Activated T-helper 1 cell treated with Interleukin-2 at 50 U/mL for 16 hours (primary cell): ENCODE data around the gene NUBPL.
"Not testable (repeated sequence)": the region's sequence is repeated elsewhere in the genome, so short reads cannot be mapped to it uniquely, and the experiment has no call there.

Experiments
- DNase-seq: peaks from one replicate; pipeline ENCODE4 v3.0.0-alpha.2; 2020; ENCODE audit warnings: low read depth

NUBPL gene

DNA sequence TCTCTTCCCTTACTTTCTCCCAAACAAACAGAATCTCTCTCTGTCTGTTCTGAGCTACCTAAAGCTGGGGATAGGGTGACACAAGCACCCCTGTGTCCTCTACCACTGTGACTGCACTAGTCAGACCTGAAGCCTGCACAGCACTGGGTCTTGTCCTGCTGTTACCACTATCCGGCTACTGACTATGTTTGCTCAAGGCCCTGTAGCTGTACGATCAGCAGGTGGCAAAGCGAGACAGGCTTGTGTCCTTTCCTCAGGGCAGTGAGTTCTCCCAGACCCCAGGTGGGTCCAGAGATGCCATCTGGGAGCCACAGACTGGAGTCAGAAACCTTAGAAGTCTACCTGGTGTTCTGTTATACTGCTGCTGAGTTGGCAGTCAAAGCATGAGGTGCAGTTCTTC, 116.4 kb downstream of the NUBPL start:
- DNase-seq, result no peak

- DNase-seq, result no peak
Measured at GRCh38 chr14:31678421-31679249, 117.4 kb downstream of the NUBPL start.

GRCh38 chr14:31682768-31683167, 121.6 kb downstream of the NUBPL start:
- DNase-seq, result no peak

DNA sequence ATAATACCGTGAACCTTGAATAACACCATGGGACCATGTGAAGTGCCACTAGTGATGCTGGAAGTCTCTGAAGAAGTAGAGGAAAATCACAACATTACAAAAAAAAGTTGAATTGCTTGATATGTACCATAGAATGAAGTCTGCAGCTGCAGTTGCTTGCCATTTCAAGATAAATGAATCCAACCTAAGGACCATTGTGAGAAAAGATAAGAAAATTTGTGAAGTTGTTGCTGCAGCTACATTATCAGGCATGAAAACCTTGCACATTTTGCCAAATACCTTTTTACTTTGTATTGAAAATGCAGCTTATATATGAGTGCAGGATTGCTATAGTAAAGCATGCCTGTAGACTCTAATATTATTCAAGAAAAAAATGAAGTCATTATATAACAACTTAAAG, 126.5 kb downstream of the NUBPL start:
- no peak for DNase-seq

DNA sequence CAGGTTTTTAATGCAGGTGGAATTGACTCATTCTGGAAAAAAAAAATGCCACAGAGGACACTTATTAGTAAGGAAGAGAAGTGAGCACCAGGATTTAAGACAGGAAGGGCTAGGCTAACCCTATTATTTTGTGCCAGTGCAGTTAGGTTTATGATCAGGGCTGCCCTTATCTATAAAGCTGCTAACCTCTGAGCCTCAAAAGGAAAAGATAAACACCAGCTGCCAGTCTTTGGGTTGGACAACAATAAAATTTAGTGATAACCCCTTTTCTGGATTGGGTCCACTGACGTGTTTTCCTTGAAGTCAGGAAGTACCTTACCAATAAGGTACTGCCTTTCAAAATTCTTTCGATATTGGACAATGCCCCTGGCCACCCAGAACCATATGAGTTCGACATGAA, 128.9 kb downstream of the NUBPL start:
- no peak for DNase-seq

DNA sequence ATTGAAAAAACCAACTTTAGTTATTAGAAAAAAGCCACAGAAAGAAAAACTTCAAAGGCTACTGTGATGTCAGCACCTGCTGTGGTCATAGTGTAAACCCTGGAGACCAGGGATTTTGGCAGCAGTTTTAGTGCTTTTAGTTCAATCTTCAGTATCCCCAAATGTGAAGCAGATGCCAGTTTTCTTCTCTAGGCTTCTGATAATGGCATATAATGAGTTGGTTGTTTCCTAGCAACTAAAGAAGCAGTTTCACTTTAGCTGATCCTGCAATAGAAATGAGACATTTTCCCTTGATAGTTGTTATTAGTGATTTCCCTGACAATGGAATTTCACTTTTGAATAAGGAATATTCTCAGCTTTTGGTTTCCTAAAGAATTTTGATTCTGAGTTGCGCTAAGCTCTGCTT, 131.2 kb downstream of the NUBPL start:
- no peak for DNase-seq

DNA sequence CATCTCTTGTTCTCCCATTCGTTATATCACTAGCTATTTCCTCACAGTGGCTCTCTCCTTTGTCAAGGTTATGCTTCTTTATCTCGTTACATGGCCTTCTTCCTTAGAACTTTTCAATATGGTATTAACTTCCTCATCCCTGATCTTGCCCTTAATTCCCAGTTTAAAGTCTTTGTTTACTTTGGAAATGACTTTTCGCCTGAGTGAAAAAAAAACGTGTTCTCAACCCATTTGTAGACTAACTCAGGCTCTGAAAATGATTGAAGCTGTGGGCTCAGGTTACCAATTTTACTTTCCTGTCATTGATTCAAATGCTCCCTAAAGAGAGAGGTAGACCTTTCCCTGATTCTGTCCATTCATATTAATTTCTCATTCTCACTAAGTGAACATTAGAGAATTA, 135.2 kb downstream of the NUBPL start:
- no peak for DNase-seq

DNA sequence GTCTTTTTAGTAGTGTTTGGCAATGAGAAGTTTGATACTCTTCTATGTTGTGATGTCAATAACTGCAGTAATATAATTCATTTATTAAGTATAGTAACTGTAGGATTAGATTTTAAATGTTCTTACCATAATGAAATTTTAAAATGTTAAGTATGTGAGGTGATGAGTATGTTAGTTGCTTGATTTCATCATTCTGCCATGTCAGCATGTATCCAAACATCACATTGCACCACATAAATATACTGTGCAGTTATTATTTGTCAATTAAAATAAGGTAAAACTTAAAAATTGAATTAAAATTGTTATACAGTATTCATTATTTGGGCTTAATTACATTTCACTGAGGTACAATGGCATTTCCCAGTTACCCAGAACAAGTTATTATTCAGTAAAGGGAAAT, 138.6 kb downstream of the NUBPL start:
- DNase-seq, result no peak

DNA sequence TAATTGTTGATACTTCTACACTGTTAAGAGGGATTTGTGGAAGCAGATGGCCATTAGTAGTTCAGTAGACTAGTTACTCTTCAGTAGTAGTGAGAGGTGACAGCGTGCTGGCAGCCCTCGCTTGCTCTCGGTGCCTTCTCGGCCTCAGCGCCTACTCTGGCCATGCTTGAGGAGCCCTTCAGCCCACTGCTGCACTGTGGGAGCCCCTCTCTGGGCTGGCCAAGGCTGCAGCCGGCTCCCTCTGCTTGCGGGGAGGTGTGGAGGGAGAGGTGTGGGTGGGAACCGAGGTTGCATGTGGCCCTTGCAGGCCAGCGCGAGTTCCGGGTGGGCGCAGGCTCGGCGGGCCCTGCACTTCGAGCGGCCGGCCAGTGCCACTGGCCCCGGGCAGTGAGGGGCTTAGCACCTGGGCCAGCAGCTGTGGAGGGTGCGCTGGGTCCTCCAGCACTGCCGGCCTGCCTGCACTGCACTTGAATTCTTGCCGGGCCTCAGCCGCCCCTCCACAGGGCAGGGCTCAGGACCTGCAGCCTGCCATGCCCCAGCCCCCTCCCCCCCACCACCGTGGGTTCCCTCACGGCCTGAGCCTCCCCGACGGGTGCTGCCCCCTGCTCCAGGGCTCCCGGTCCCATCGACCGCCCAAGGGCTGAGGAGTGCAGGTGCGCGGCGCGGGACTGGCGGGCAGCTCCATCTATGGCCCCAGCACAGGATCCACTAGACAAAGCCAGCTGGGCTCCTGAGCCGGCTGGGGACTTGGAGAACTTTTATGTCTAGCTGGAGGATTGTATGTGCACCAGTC, 139.3 kb downstream of the NUBPL start:
- DNase-seq, result no peak

DNA sequence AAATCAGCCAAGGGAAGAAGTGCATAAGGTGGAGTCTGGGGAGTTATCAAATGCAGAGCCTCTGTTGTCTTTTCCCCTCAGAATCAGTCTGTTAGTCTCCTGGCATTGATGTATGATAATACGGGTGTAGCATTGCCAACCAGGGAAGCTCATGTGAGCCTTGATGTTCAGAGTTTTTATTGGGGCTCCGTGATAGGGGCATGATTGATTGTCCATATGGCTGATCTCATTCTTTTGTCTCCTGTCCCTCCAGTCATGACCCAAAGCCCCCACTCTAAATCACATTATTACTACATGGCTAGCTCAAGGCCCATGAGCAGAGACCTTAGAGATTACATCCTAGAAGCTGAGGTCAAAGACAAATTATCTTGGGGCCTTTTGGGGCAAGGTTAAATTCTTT, 140.9 kb downstream of the NUBPL start:
- DNase-seq, result no peak

DNA sequence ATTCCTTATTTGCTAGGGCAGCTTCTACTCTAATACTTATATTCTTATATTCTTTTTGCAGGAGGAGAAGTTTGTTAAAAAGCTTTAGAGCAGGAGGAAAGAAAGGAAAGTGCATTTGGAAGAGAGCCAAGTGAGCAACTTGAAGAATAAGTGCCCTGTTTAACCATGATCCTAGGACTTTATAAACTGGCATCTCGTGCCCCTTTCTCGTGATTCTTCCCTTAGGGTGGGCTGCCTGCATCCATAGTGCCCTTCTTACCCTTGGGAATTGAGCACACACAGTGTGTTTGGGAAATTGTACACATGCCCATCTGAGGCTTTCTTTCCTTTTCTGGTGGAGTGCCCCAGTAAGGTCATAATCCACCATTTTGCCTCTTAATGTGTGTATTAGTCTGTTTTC, 141.9 kb downstream of the NUBPL start:
- DNase-seq, result no peak

DNA sequence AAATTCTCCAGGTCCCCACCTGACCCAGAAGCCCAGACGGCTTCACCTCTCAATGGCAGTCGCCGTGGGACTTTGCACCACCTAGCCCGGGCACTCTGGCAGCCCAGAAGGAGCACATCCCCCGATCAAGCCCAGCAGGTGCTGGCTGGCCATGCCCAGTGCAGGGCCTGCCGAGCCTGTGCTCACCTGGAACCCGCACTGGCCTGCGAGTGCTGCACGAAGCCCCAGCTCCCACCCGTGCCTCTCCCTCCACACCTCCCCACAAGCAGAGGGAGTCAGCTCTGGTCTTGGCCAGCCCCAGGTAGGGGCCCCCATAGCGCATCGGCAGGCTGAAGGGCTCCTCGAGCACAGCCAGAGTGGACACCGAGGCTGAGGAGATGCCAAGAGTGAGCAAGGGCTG, 144.5 kb downstream of the NUBPL start:
- no peak for DNase-seq

DNA sequence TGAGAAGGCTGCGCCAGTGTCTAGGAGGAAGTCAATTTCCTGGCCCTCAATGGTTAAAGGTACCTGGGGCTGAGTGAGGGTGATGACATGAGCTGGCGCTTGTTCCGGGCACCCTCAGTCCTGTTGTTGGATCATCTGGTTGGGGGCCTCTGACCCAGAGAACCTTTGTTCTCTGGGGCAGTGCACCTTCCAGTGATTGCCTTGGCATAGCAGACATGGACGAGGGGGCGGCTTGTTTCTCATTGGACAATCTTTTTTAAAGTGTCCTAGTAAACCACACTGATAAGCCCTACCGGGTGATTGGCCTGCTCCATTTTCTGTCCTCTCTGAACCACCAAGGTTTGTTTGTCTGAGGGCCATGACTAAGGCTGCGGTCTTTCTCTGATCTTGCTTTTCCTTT, 147.5 kb downstream of the NUBPL start:
- not testable (repeated sequence) for DNase-seq

GRCh38 chr14:31712244-31713127, 151.3 kb downstream of the NUBPL start:
- no peak for DNase-seq

GRCh38 chr14:31716208-31716607, 155.0 kb downstream of the NUBPL start:
- DNase-seq, result no peak

DNA sequence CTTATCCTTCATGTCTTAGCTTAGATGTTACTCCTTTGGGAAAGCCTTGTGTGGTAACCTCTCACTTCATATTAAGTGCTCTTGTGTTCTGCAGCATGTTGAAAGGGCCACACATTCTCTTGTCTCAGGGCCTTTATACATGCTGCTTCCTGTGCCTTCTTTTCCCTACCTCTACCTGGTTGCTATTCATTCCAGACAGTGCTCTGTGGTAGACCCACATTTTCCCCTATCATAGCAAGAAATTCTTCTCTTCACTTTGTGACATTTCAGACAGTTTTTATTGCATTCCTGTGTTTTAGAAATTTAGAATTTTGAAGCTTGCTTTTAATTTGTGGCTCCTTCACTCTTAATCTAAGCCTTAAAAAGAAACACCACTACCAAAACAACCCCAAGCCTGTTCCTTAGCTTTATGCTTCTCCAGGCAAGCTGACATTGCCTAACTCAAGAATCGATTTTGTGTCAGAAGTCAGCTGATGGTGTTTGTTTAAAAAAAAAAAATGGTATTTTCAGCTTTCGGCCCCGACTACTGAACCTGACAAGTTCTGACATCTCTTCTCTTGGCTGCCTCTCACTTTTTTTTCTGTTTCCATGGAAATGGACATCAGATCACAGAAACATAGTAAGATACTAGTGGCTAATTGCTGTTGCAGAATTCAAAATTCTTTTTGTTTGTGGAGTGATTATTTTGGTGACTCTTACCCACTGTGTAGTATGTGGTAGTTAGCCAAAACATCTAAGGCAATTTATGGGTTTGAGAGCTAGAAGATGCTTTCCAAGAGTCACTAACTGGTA, 156.3 kb downstream of the NUBPL start:
- DNase-seq, result no peak

DNA sequence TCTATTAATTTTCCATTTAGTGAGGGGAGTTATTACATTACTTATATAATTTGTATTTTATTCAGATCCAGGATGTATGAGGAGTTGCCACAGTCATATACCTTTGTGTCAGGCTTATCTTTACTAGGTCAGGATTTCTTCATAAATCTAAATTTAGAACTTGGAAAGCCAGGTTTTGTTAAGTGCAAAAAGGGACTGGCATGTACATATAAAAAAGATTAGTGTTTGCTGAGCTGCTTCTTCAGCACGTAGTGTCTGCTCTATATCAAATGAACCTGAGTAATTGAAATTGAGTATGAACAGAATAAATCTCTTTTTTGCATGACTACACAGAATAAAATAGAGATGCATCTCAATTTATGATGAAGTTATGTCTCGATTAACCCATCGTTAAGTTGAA, 157.4 kb downstream of the NUBPL start:
- DNase-seq, result no peak

- DNase-seq, result no peak
Measured at GRCh38 chr14:31718985-31719384, 157.8 kb downstream of the NUBPL start.

DNA sequence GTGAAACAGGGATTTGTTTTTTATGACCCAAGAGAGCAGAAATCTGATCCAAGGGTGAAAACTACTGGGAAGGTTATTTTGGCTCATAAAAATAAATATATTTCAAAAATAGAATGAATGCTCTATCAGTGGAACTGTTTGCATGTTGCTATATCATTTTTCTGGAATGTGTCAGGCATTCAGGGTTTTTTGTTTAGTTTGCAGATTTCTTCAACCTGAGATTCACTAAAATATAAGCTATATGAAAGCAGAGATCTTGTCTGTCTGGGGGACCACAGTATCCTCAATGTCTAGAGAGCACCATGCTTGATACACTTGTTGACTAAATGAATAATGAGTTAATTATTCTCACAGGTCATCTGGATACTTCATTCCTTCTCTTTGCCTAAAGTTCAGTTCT, 165.1 kb downstream of the NUBPL start:
- no peak for DNase-seq

DNA sequence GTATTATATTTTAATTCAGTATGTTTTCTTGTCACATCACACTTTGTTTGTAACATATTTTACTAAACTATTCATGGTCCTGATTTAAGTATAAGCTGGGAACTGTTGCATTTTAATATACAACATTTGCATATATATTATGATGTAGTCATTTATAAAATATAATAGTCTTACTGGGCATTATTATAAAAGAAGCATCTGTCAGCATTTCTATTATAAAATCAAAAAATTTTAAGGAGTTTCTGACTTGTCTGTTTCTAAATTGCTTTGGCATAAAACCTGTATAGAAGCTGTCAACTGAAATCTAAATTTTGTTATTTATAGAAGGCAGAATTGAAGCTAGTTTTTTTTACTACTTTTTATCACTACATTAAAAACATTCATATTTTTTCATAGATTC, 166.6 kb downstream of the NUBPL start:
- no peak for DNase-seq

- DNase-seq, result no peak
Measured at GRCh38 chr14:31740688-31741087, 179.5 kb downstream of the NUBPL start.

DNA sequence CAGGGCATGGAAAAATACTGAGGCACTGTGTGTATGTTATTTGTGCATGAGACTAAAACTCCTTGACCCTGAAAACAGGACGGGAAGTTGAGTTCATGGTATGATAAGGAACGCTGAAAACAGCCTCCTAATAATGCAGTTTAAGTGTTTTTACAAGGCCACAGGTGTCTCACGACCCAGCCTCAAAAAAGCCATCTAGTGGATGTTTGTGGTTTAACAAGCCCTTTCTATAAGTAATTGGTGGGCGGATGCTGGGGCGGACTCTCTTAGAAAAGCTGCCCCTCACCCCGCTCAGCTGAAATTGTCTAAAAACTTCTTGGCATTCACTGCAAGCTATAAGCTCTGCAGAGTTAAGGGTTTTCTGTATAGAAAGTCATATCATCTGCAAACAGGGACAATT, 184.5 kb downstream of the NUBPL start:
- no peak for DNase-seq
